Nephron progenitor cell (in vitro differentiated cells): ENCODE measurements around the gene YEATS2.

Experiments used
- DNase-seq: peaks from one replicate; pipeline ENCODE4 v3.0.0; 2021
- H3K27ac Mint-ChIP-seq: 2 replicates; pipeline ENCODE4 v1.8.0; 2021; ENCODE audit warnings: mild to moderate bottlenecking, moderate library complexity, mixed read lengths
- H3K27me3 Mint-ChIP-seq: 2 replicates; pipeline ENCODE4 v1.8.0; 2021; ENCODE audit warnings: mild to moderate bottlenecking, low read depth, mixed read lengths; ENCODE audit not compliant: poor library complexity
- H3K36me3 Mint-ChIP-seq: 2 replicates; pipeline ENCODE4 v1.8.0; 2021; ENCODE audit warnings: low read depth, mixed read lengths
- H3K4me1 Mint-ChIP-seq: 2 replicates; pipeline ENCODE4 v1.8.0; 2021; ENCODE audit warnings: mixed read lengths
- H3K4me3 Mint-ChIP-seq: 2 replicates; pipeline ENCODE4 v1.8.0; 2021; ENCODE audit warnings: mild to moderate bottlenecking, moderate library complexity, mixed read lengths
- H3K9me3 Mint-ChIP-seq: 2 replicates; pipeline ENCODE4 v1.8.0; 2021; ENCODE audit warnings: mild to moderate bottlenecking, moderate library complexity, mixed read lengths
- TF ChIP-seq, protein P1 (sequence below): fragments of 200-600 bp; sonication (generic); IDR thresholded peaks from 2 replicates; pipeline ENCODE4 v1.5.0; 2021; ENCODE audit warnings: antibody characterized with exemption

Gene YEATS2

DNA sequence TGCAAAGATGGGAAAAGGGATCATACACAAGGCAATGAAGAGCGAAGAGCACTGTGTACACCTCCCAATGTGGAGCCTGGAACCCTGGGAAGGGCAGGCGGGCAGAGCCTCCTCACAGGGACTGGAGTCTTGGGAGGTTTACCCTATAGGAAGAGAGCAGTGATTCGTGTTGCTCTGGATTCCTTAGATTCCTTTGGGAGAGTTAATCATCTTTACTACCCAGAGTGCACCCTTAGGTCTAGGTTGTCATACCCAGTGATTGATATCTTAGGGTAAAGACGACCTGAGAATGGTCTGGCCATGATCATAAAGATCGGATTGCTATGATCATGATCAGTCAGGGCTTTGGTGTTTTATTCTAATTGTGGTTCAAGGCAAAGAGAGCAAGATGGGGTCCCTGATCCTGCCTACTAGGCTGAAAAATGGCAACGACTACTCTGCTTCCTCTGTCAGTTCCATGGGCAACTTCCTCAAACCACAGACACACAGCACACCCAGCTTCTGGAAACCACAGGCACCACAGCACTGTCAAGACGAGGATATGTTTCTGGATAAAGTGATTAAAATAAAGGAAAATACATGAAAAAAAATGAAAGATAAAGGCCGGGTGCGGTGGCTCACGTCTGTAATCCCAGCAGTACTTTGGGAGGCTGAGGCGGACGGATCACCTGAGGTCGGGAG is 148.2 kb downstream of the YEATS2 start:
- Mint-ChIP-seq H3K9me3 (no peaks in the 10 kb centered on the region), H3K27ac (peak overlapping the region; percentile 90)
- no peak for DNase-seq

DNA sequence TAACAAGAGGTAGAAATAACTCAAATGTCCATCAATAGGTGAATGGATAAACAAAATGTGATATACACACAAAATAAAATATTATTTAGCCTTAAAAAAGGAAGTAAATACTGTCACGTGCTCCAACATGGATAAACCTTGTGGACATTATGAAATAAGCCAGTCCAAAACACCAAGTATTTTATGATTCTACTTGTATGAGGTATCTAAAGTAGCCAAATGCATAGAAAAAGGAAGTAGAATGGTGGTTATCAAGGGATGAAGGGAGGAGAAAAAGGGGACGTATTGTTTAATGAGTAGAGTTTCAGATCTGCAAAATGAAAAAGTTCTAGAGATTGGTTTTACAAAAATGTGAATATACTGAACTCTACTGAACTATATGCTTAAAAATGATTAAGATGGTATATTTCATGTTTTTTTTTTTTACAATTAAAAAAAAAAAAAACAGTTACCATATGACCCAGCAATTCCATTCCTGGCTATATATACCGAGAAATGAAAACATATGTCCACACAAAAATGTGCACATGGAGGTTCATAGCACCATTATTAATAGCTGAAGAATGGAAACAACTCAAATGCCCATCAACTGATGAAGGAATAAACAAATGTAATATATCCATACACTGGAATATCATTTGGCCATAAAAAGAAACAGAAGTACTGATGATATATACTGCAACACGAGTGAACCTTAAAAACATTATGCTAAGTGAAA is 156.9 kb downstream of the YEATS2 start:
- H3K27me3 Mint-ChIP-seq: no peaks in the 10 kb centered on the region
- H3K36me3 Mint-ChIP-seq: peaks cover 82% of the 10 kb centered on the region
- no peak overlapping the region for H3K27ac Mint-ChIP-seq
- TF ChIP-seq, protein P1, sequence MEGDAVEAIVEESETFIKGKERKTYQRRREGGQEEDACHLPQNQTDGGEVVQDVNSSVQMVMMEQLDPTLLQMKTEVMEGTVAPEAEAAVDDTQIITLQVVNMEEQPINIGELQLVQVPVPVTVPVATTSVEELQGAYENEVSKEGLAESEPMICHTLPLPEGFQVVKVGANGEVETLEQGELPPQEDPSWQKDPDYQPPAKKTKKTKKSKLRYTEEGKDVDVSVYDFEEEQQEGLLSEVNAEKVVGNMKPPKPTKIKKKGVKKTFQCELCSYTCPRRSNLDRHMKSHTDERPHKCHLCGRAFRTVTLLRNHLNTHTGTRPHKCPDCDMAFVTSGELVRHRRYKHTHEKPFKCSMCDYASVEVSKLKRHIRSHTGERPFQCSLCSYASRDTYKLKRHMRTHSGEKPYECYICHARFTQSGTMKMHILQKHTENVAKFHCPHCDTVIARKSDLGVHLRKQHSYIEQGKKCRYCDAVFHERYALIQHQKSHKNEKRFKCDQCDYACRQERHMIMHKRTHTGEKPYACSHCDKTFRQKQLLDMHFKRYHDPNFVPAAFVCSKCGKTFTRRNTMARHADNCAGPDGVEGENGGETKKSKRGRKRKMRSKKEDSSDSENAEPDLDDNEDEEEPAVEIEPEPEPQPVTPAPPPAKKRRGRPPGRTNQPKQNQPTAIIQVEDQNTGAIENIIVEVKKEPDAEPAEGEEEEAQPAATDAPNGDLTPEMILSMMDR: no peak
- no peak overlapping the region for H3K4me3 Mint-ChIP-seq
- no peak for DNase-seq
- H3K4me1 Mint-ChIP-seq: no peaks in the 10 kb centered on the region
- peaks cover 11% of the 10 kb centered on the region for H3K9me3 Mint-ChIP-seq

More for the DNA sequence above, 148.2 kb downstream of the YEATS2 start:
- H3K4me1 Mint-ChIP-seq: no peaks in the 10 kb centered on the region
- no peak overlapping the region for H3K4me3 Mint-ChIP-seq
- H3K27me3 Mint-ChIP-seq: no peaks in the 10 kb centered on the region
- peaks cover 61% of the 10 kb centered on the region for H3K36me3 Mint-ChIP-seq
- TF ChIP-seq, protein P1: no peak

DNA sequence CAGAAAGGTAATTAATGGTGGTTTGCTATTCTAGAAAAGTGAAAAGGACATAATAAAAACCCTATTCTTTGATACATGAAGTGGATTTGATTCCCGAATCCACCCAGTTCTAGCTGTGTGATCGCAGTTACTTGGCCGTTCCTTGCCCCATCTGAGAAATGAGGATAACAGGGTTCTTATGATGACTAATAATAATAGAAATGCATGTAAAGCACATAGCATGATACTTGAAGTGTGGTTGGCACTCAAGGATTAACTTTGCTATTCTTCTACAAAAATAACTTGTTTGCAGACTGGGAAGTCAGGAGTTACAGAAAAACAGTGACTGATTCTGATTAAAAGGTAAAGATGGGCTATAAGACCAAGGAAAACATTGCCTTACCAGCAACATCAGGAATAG is 160.3 kb downstream of the YEATS2 start:
- no peak overlapping the region for H3K4me3 Mint-ChIP-seq
- H3K27ac Mint-ChIP-seq: peak overlapping the region; percentile 75
- H3K4me1 Mint-ChIP-seq: no peaks in the 10 kb centered on the region
- DNase-seq: no peak
- H3K36me3 Mint-ChIP-seq: peaks cover 80% of the 10 kb centered on the region
- peaks cover 11% of the 10 kb centered on the region for H3K9me3 Mint-ChIP-seq
- H3K27me3 Mint-ChIP-seq: no peaks in the 10 kb centered on the region
- TF ChIP-seq, protein P1: no peak
